HCT116 (cell line): ENCODE measurements around the gene PTGR3. TPM values are rescaled to one million over a fixed set of nuclear protein-coding genes. Genes with fewer than 3 reads are reported as not detected.

Experiments
- ATAC-seq: fragments of 200-7000 bp; cut with Tn5 transposase; 2 replicates; pipeline ENCODE4 v1.9.1; 2020; ENCODE audit warnings: mild to moderate bottlenecking, moderate library complexity
- BruUV-seq: library from RNA; stranded (reverse); fragments of 400-500 nt; replicated peaks from 2 replicates; lab custom pipeline; 2021; lab: Mats Ljungman, UMichigan
- CTCF ChIA-PET: fragments of 300-600 bp; sonication (Branson Sonifier 250); formaldehyde crosslinking; loops from one replicate; lab custom pipeline; 2021; ENCODE audit warnings: antibody characterized with exemption; lab: Charles Lee
- POLR2A ChIA-PET: fragments of 300-600, 350-600 bp; sonication (Branson Sonifier 250); formaldehyde crosslinking; loops from one replicate; lab custom pipeline; 2021; ENCODE audit warnings: antibody characterized with exemption; lab: Charles Lee
- RAD21 ChIA-PET, 2 experiments: fragments of 300-600 bp; sonication (Branson Sonifier 250); formaldehyde crosslinking; loops; one replicate each; lab custom pipeline; 2023; ENCODE audit warnings: low total read pairs in 2 of 2; ENCODE audit not compliant: uncharacterized antibody in 2 of 2, unreplicated experiment in 2 of 2, low non-redundant PET in 1 of 2; lab: Charles Lee
- DNase-seq: peaks from one replicate; pipeline ENCODE4 v3.0.0-alpha.2; 2010; ENCODE audit warnings: low read depth, low spot score
- H2AFZ ChIP-seq: fragments of 200-600 bp; shearing (Covaris generic), sonication (generic); 2 replicates; pipeline ENCODE4 v1.6.1; 2017; ENCODE audit warnings: low read depth, mixed run types, mixed read lengths, antibody characterized with exemption, low read length; ENCODE audit not compliant: poor library complexity, severe bottlenecking
- H3K27ac ChIP-seq: 2 replicates; pipeline ENCODE4 v1.5.1; 2012; ENCODE audit warnings: low read depth, low read length
- H3K27me3 ChIP-seq: fragments of 200-600 bp; sonication (generic); 2 replicates; pipeline ENCODE4 v1.6.1; 2016; ENCODE audit warnings: mixed run types, low read length, mixed read lengths; ENCODE audit not compliant: insufficient read depth
- H3K36me3 ChIP-seq, 2 experiments: fragments of 200-500 bp in 1 of 2; fragments of 200-600 bp in 1 of 2; sonication (Bioruptor generic) in 1 of 2; sonication (generic) in 1 of 2; 2 replicates each; pipeline versions ENCODE4 v1.5.1 to v1.6.1; 2014 to 2016; ENCODE audit warnings: low read length in 2 of 2, inconsistent platforms in 1 of 2, mixed read lengths in 1 of 2, mixed run types in 1 of 2; ENCODE audit not compliant: insufficient read depth in 2 of 2, control insufficient read depth in 1 of 2
- H3K4me1 ChIP-seq, 2 experiments: fragments of 200-600 bp in 1 of 2; sonication (generic) in 1 of 2; 2 replicates each; pipeline versions ENCODE4 v1.5.1 to v1.6.1; 2012 to 2017; ENCODE audit warnings: low read length in 2 of 2, inconsistent platforms in 1 of 2, mild to moderate bottlenecking in 1 of 2, mixed read lengths in 1 of 2, mixed run types in 1 of 2, moderate library complexity in 1 of 2; ENCODE audit not compliant: insufficient read depth in 2 of 2, control insufficient read depth in 1 of 2
- H3K4me2 ChIP-seq: fragments of 200-600 bp; sonication (generic); 2 replicates; pipeline ENCODE4 v1.6.1; 2017; ENCODE audit warnings: mixed run types, low read length, mixed read lengths
- H3K4me3 ChIP-seq, 2 experiments: fragments of 200-600 bp in 1 of 2; sonication (generic) in 1 of 2; replicated peaks in 1 of 2; 2 replicates each; pipeline ENCODE4 v1.5.1; 2011 to 2016; ENCODE audit warnings: low read length in 2 of 2, control low read depth in 1 of 2, low read depth in 1 of 2, mild to moderate bottlenecking in 1 of 2, mixed read lengths in 1 of 2, mixed run types in 1 of 2
- H3K79me2 ChIP-seq: fragments of 200-600 bp; sonication (generic); 2 replicates; pipeline ENCODE4 v1.6.1; 2017; ENCODE audit warnings: mild to moderate bottlenecking, mixed run types, low read length, moderate library complexity, mixed read lengths; ENCODE audit not compliant: insufficient read depth
- H3K9ac ChIP-seq: fragments of 200-600 bp; sonication (generic); 2 replicates; pipeline ENCODE4 v1.6.1; 2016; ENCODE audit warnings: low read length, mixed read lengths
- H3K9me2 ChIP-seq: fragments of 200-600 bp; sonication (generic), shearing (Covaris generic); 2 replicates; pipeline ENCODE4 v1.6.1; 2017; ENCODE audit warnings: mixed run types, mild to moderate bottlenecking, moderate library complexity; ENCODE audit not compliant: insufficient read depth
- H3K9me3 ChIP-seq, 2 experiments: fragments of 200-500 bp in 1 of 2; fragments of 200-600 bp in 1 of 2; sonication (Bioruptor generic) in 1 of 2; sonication (generic) in 1 of 2; 2 replicates each; pipeline ENCODE4 v1.6.1; 2014 to 2017; ENCODE audit warnings: low read length in 2 of 2, mixed read lengths in 2 of 2, inconsistent platforms in 1 of 2, low read depth in 1 of 2, mild to moderate bottlenecking in 1 of 2, mixed run types in 1 of 2, moderate library complexity in 1 of 2; ENCODE audit not compliant: control insufficient read depth in 1 of 2, insufficient read depth in 1 of 2
- H4K20me1 ChIP-seq: fragments of 200-600 bp; sonication (generic), shearing (Covaris generic); 2 replicates; pipeline ENCODE4 v1.6.1; 2017; ENCODE audit warnings: mixed run types, mild to moderate bottlenecking, moderate library complexity; ENCODE audit not compliant: insufficient read depth
- EGR1 ChIP-seq: IDR thresholded peaks from 2 replicates; pipeline ENCODE4 v1.6.1; 2012; ENCODE audit warnings: low read depth
- EZH2phosphoT487 ChIP-seq: fragments of 200-600 bp; IDR thresholded peaks from 2 replicates; pipeline ENCODE4 v1.6.1; 2018; ENCODE audit warnings: antibody characterized with exemption, borderline replicate concordance
- MAX ChIP-seq: IDR thresholded peaks from 2 replicates; pipeline ENCODE4 v1.6.1; 2012
- POLR2AphosphoS5 ChIP-seq: IDR thresholded peaks from 2 replicates; pipeline ENCODE4 v1.6.1; 2011; ENCODE audit warnings: mild to moderate bottlenecking, low read depth, low read length, moderate library complexity
- SIN3A ChIP-seq: IDR thresholded peaks from 2 replicates; pipeline ENCODE4 v1.6.1; 2012; ENCODE audit warnings: low read depth
- SP1 ChIP-seq: IDR thresholded peaks from 2 replicates; pipeline ENCODE4 v1.6.1; 2012; ENCODE audit warnings: low read depth
- YY1 ChIP-seq: IDR thresholded peaks from 2 replicates; pipeline ENCODE4 v1.6.1; 2011; ENCODE audit warnings: low read length, low read depth, moderate library complexity, mild to moderate bottlenecking; ENCODE audit not compliant: insufficient replicate concordance; ENCODE audit errors: extremely low read depth
- intact Hi-C: fragments of 100-400 bp; cut with micrococcal nuclease; formaldehyde crosslinking; loops from 2 replicates; pipeline ENCODE4 v1.10.0; 2022
- total RNA-seq: library from RNA; stranded (reverse); gene quantifications from one replicate; pipeline ENCODE4 v1.2.1, GENCODE V29; 2021; ENCODE audit not compliant: unreplicated experiment
- TF ChIP-seq, protein P1 (sequence below): IDR thresholded peaks from 2 replicates; pipeline ENCODE4 v1.6.1; 2012; ENCODE audit warnings: low read depth

The PTGR3 gene
- total RNA-seq, 1 experiment from 2014 or later = 25.3 TPM

DNA sequence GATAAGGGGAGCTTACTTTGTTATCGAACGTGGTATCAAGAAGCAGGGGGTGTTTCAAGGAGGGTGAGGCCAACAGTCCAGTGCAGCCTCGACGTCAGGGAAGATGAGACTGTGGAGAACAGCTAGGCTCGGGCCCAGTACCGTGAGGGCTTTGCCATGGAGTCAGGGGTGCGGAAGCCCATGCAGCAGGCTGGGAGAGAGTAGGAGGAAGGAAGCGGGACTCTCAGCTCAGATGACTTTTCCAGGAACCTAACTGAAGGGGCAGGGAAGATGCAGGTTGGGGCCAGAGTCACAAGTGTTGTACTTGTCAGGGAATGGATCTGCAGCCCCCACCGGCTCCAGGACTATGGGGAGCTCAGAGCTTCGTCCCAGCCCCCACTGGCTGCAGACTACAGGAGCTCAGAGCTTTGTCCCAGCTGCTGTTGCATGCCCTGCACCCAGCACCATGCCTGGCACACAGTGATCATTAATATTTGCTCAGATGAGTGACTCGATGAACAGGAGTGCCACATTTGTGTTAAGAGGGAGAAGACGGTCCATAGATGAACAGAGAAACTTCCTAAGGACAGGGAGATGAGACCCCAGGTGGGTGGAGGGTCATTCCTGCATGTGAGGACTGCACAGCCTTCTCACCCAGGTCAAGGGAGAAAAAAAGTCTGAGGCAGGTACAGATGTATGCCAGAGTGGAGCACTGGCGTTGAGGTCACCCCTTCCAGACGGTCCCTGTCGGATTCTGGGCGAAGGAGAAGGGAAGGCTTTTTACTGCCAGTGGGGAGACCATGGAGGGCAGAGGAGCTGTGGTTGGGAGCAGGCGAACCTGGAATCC, 36.4 kb downstream of the PTGR3 start:
- intact Hi-C loops = no loop called here
- no peak overlapping the region for H2AFZ ChIP-seq
- ChIA-PET RAD21 (no interaction called here), POLR2A (no interaction called here), CTCF (no interaction called here)
- no peaks in the 10 kb centered on the region for H3K36me3 ChIP-seq
- H3K27ac ChIP-seq = no peak overlapping the region
- DNase-seq = no peak
- no peaks in the 10 kb centered on the region for H3K79me2 ChIP-seq
- H3K9ac ChIP-seq = no peak overlapping the region
- no peaks in the 10 kb centered on the region for H3K9me2 ChIP-seq
- TF ChIP-seq, protein P1, sequence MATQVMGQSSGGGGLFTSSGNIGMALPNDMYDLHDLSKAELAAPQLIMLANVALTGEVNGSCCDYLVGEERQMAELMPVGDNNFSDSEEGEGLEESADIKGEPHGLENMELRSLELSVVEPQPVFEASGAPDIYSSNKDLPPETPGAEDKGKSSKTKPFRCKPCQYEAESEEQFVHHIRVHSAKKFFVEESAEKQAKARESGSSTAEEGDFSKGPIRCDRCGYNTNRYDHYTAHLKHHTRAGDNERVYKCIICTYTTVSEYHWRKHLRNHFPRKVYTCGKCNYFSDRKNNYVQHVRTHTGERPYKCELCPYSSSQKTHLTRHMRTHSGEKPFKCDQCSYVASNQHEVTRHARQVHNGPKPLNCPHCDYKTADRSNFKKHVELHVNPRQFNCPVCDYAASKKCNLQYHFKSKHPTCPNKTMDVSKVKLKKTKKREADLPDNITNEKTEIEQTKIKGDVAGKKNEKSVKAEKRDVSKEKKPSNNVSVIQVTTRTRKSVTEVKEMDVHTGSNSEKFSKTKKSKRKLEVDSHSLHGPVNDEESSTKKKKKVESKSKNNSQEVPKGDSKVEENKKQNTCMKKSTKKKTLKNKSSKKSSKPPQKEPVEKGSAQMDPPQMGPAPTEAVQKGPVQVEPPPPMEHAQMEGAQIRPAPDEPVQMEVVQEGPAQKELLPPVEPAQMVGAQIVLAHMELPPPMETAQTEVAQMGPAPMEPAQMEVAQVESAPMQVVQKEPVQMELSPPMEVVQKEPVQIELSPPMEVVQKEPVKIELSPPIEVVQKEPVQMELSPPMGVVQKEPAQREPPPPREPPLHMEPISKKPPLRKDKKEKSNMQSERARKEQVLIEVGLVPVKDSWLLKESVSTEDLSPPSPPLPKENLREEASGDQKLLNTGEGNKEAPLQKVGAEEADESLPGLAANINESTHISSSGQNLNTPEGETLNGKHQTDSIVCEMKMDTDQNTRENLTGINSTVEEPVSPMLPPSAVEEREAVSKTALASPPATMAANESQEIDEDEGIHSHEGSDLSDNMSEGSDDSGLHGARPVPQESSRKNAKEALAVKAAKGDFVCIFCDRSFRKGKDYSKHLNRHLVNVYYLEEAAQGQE = no peak
- TF ChIP-seq POLR2AphosphoS5 = no peak
- TF ChIP-seq EGR1 = no peak
- TF ChIP-seq SIN3A = no peak
- no peak for TF ChIP-seq EZH2phosphoT487
- TF ChIP-seq YY1 = no peak
- TF ChIP-seq SP1 = no peak
- no peak for TF ChIP-seq MAX
- H3K9me3 ChIP-seq = no peaks in the 10 kb centered on the region
- H3K4me3 ChIP-seq = no peak overlapping the region
- ATAC-seq = 0 out of 2 replicates have a peak, but pooled peaks have one; percentile 14
- H3K4me1 ChIP-seq = no peaks in the 10 kb centered on the region; a peak in 1 of 4 replicates
- no TSS peak for BruUV-seq
- H3K27me3 ChIP-seq = no peaks in the 10 kb centered on the region
- no peak overlapping the region for H3K4me2 ChIP-seq
- H4K20me1 ChIP-seq = no peaks in the 10 kb centered on the region
